HEK293T (cell line): Measurements from ENCODE around the gene CELF2.

Experiments
- CTCF ChIA-PET: fragments of 350-600 bp; formaldehyde crosslinking; extraction: SDS; loops from one replicate; lab custom pipeline; 2021; ENCODE audit warnings: antibody characterized with exemption, inconsistent platforms; lab: Yijun Ruan, JAX
- POLR2A ChIA-PET: fragments of 350-600 bp; formaldehyde crosslinking; extraction: SDS; loops from one replicate; lab custom pipeline; 2020; ENCODE audit warnings: antibody characterized with exemption, inconsistent platforms; lab: Yijun Ruan, JAX
- DNase-seq: peaks from one replicate; pipeline ENCODE4 v3.0.0; 2012; ENCODE audit warnings: mixed read lengths; ENCODE audit errors: extremely low spot score
- ARNT ChIP-seq: fragments of 450-650 bp; IDR thresholded peaks from 2 replicates; pipeline ENCODE4 v1.6.1; 2017; ENCODE audit warnings: mild to moderate bottlenecking
- BHLHE40 ChIP-seq: fragments of 450-650 bp; IDR thresholded peaks from 2 replicates; pipeline ENCODE4 v1.6.1; 2016; ENCODE audit warnings: mild to moderate bottlenecking, moderate library complexity, borderline replicate concordance
- CTBP1 ChIP-seq: fragments of 450-650 bp; IDR thresholded peaks from 2 replicates; pipeline ENCODE4 v1.6.1; 2016; ENCODE audit warnings: borderline replicate concordance
- ELF4 ChIP-seq: fragments of 450-650 bp; IDR thresholded peaks from 2 replicates; pipeline ENCODE4 v1.6.1; 2017; ENCODE audit warnings: antibody characterized with exemption
- FOXA1 ChIP-seq: fragments of 450-650 bp; IDR thresholded peaks from 2 replicates; pipeline ENCODE4 v1.6.1; 2016; ENCODE audit warnings: mild to moderate bottlenecking
- FOXK2 ChIP-seq: fragments of 450-650 bp; IDR thresholded peaks from 2 replicates; pipeline ENCODE4 v1.6.1; 2016; ENCODE audit warnings: mild to moderate bottlenecking
- FOXM1 ChIP-seq: fragments of 450-650 bp; IDR thresholded peaks from 2 replicates; pipeline ENCODE4 v1.6.1; 2017; ENCODE audit warnings: mild to moderate bottlenecking, borderline replicate concordance
- HDGF ChIP-seq: fragments of 450-650 bp; IDR thresholded peaks from 2 replicates; pipeline ENCODE4 v1.6.1; 2017; ENCODE audit warnings: antibody characterized with exemption, borderline replicate concordance
- L3MBTL2 ChIP-seq: fragments of 450-650 bp; conservative IDR thresholded peaks from 2 replicates; pipeline ENCODE4 v1.6.1; 2016; ENCODE audit warnings: mild to moderate bottlenecking
- LEF1 ChIP-seq: fragments of 450-650 bp; IDR thresholded peaks from 2 replicates; pipeline ENCODE4 v1.6.1; 2017; ENCODE audit warnings: mild to moderate bottlenecking, borderline replicate concordance
- NFRKB ChIP-seq: fragments of 450-650 bp; IDR thresholded peaks from 2 replicates; pipeline ENCODE4 v1.6.1; 2016; ENCODE audit warnings: mild to moderate bottlenecking, moderate library complexity
- SP1 ChIP-seq: fragments of 450-650 bp; IDR thresholded peaks from 2 replicates; pipeline ENCODE4 v1.6.1; 2017
- SUZ12 ChIP-seq: fragments of 450-650 bp; IDR thresholded peaks from 2 replicates; pipeline ENCODE4 v1.6.1; 2016; ENCODE audit warnings: mild to moderate bottlenecking
- TARDBP ChIP-seq: fragments of 450-650 bp; IDR thresholded peaks from 2 replicates; pipeline ENCODE4 v1.6.1; 2016
- ZNF384 ChIP-seq: fragments of 450-650 bp; IDR thresholded peaks from 2 replicates; pipeline ENCODE4 v1.6.1; 2016
- TF ChIP-seq, protein P1 (sequence below): fragments of 450-650 bp; IDR thresholded peaks from 2 replicates; pipeline ENCODE4 v1.6.1; 2016

The CELF2 gene

GRCh38 chr10:11159543-11160215, 142.0 kb downstream of the CELF2 start:
- ChIA-PET CTCF (no interaction called here), POLR2A (interaction anchor here (1.4 kb wide), 1 partner anchor 41 kb away, joined by 3 read pairs; no protein-coding TSS in a partner anchor)
- DNase-seq = no peak
- TF ChIP-seq ELF4 = no peak
- TF ChIP-seq ZNF384 = no peak
- TF ChIP-seq TARDBP = no peak
- no peak for TF ChIP-seq BHLHE40
- no peak for TF ChIP-seq SP1
- no peak for TF ChIP-seq FOXM1
- TF ChIP-seq FOXA1 = no peak
- TF ChIP-seq LEF1 = no peak
- no peak for TF ChIP-seq NFRKB
- TF ChIP-seq L3MBTL2 = no peak
- TF ChIP-seq SUZ12 = no peak

- no peak for TF ChIP-seq FOXA1
- no peak for TF ChIP-seq ARNT
- no peak for TF ChIP-seq SUZ12
- no peak for TF ChIP-seq LEF1
- TF ChIP-seq NFRKB = no peak
- no peak for TF ChIP-seq BHLHE40
- no peak for TF ChIP-seq FOXM1
- ChIA-PET CTCF (no interaction called here), POLR2A (no interaction called here)
- DNase-seq = no peak
These were observed 143.4 kb downstream of the CELF2 start for GRCh38 chr10:11161096-11161495.

- POLR2A ChIA-PET = no interaction called here
- TF ChIP-seq, protein P1, sequence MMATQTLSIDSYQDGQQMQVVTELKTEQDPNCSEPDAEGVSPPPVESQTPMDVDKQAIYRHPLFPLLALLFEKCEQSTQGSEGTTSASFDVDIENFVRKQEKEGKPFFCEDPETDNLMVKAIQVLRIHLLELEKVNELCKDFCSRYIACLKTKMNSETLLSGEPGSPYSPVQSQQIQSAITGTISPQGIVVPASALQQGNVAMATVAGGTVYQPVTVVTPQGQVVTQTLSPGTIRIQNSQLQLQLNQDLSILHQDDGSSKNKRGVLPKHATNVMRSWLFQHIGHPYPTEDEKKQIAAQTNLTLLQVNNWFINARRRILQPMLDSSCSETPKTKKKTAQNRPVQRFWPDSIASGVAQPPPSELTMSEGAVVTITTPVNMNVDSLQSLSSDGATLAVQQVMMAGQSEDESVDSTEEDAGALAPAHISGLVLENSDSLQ = no peak
- TF ChIP-seq CTBP1 (no peak), FOXM1 (no peak), ARNT (no peak), ZNF384 (no peak), FOXA1 (no peak), HDGF (no peak), NFRKB (no peak), ELF4 (no peak), FOXK2 (no peak), SP1 (no peak), LEF1 (no peak), L3MBTL2 (no peak), TARDBP (no peak)
- no peak for DNase-seq
- CTCF ChIA-PET = no interaction called here
These were observed 144.2 kb downstream of the CELF2 start for GRCh38 chr10:11161910-11162309.

DNA sequence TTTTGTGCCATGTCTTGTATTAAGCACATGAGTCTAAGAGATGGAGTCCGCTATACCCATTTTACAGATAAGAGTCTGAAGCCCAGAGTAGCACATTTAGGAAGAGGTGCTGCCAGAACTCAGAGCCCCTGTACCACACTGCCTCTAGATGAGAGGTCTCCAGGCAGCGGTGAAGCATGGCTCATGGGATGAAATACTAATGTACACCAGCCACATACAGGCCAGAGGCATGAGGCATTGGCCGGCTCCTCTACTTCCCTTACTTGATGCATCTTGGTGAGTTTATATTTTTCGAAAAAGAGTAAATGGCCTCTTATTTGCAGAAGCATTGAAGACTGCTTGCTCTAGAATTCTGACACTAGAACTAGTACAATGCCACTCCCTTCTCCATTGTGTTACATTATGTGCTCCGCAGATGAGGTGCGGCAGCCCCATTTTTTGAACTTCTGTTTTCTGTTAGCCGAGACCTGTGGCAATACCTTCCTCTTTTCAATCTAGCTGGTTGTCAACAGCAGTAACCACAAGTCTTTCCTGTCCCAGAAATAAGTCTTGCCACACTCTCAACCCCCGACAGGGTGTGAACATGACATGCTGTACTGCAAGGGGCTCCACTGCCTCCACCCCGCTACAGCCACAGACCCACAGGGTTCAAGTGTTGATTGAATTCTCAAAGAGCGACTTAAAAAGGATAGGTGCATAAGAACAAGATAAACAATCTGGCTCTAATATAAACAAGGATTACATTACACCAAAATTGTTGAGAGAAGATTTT, 145.3 kb downstream of the CELF2 start:
- POLR2A ChIA-PET = no interaction called here
- no peak for DNase-seq
- CTCF ChIA-PET = no interaction called here
- TF ChIP-seq ELF4 (no peak), BHLHE40 (no peak), ARNT (no peak), L3MBTL2 (no peak), SP1 (no peak), LEF1 (no peak), TARDBP (no peak), FOXA1 (no peak), CTBP1 (no peak), SUZ12 (no peak), FOXM1 (no peak)
- TF ChIP-seq, protein P1 = no peak

DNA sequence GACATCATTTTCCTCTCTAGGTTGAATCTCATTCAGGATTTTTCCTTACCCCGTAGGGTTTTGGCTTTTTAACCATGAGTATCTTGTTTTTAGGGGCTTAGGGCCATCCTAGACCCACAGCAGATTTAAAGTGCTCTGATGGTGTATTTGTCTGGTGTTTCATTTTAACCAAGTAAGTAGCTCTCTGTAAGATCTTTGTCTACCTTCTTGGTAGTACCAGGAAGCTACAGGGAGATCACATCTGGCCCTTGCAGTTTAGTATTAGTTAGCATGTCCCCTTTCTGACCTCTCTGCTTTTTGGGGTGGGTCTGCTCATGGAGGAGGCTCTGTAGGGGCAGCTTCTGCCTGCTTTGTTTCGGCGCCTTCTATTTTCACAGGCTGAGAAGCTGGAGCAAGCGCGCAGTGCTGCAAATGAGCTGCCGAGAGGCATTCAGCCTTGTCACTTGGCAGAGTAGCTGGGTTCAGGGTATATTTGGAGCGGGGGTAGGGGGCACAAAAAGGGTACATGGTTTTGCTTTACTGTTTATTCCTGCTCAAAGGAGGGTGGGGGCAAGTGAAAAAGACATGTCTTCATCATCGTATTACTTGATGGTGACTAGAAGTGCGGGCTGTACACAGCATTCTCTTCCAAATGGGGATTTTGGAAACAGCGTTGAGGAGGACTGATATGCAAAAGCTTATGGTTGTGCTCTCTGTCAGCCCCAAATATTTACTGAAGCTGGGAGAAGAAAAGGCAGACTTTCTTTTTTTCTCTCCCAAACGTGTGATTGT, 146.3 kb downstream of the CELF2 start:
- CTCF ChIA-PET = interaction anchor here (1.3 kb wide), 1 partner anchor 30 kb away, joined by 3 read pairs; no protein-coding TSS in a partner anchor
- POLR2A ChIA-PET = interaction anchor here (1.6 to 2.1 kb wide), 4 partner anchors 9 to 18 kb away, joined by 4 to 7 read pairs (median 4); no protein-coding TSS in a partner anchor
- DNase-seq = no peak
- TF ChIP-seq FOXK2 (no peak), BHLHE40 (no peak), LEF1 (no peak)

DNA sequence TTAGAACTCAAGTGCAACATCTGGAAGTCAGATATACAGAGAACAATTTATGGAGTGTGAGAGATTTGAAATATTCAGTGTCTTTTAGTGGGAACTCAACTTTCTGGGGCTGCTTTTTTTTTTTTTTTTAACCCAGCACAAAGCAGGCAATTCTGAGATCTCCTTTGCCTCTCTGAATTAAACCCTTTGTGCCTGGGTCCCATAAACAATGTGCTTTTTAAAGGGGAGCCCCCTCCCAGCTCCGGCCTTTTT, 146.8 kb downstream of the CELF2 start:
- CTCF ChIA-PET = interaction anchor here (1.3 to 1.5 kb wide), 2 partner anchors 29 to 72 kb away, joined by 3 read pairs; no protein-coding TSS in a partner anchor
- no peak for DNase-seq
- no peak for TF ChIP-seq NFRKB
- TF ChIP-seq FOXA1 = no peak
- TF ChIP-seq ELF4 = no peak
- TF ChIP-seq SP1 = no peak
- TF ChIP-seq, protein P1 = no peak
- TF ChIP-seq TARDBP = no peak
- no peak for TF ChIP-seq HDGF
- TF ChIP-seq FOXK2 = no peak
- POLR2A ChIA-PET = interaction anchor here (1.6 to 2.1 kb wide), 4 partner anchors 9 to 18 kb away, joined by 4 to 7 read pairs (median 4); no protein-coding TSS in a partner anchor
